Measurements from ENCODE around the gene TGM4. TPM values are rescaled to one million over a fixed set of nuclear protein-coding genes. Genes with fewer than 3 reads are reported as not detected.

Gene TGM4
- total and polyA plus RNA-seq, 9 of the 15 experiments (the other 6 are each of a cell fraction or from before 2014, with no cell fraction given) = not detected

DNA sequence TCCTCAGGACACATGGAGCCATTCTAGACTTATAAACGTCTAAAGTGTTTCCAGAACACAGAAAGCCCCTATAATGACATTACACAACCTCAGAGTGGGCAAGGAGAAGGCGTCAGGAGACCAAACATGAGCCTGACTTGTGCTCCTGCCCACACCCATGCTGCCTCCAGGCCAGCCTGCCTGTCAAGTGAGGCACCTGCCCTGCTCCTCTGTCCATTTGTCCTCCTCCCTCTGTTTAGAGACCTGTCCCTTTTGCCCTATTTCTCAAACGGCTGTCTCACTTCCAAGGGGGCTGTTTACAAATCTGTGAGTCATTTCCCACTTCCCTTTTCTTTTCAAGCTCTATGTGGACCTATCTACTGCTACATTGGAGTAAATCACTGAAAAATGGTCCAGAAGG is 80.6 kb downstream of the TGM4 start (continued):
- no peak for TF ChIP-seq ZNF609 (CRISPR knock-in tag; IDR thresholded peaks at IDR 0.05; ENCODE audit: borderline replicate concordance)
- TF ChIP-seq CTBP1 (IDR thresholded peaks at IDR 0.05; ENCODE audit: borderline replicate concordance) = 0 out of 2 replicates have a peak, but pooled peaks have one; percentile 13
- TF ChIP-seq YY1 (IDR thresholded peaks at IDR 0.05; ENCODE audit: borderline replicate concordance in 1 of 3, control insufficient read depth in 1 of 3, extremely low read depth in 1 of 3, insufficient read depth in 3 of 3, insufficient read length in 1 of 3, insufficient replicate concordance in 2 of 3, low read depth in 1 of 3, low read length in 2 of 3) = no peak
- TF ChIP-seq SMARCE1 (IDR thresholded peaks at IDR 0.05) = peak; percentile 83; the same call in 1 of the 2 replicates
- peak in 1 of 2 experiments; percentile 75; a peak in 1 of 4 replicates for TF ChIP-seq ETV6 (IDR thresholded peaks at IDR 0.05; ENCODE audit: borderline replicate concordance in 1 of 2, low read depth in 2 of 2, low read length in 1 of 2)
- TF ChIP-seq ETV6 (CRISPR knock-in tag; IDR thresholded peaks at IDR 0.05; ENCODE audit: borderline replicate concordance) = no peak
- TF ChIP-seq, protein P1, sequence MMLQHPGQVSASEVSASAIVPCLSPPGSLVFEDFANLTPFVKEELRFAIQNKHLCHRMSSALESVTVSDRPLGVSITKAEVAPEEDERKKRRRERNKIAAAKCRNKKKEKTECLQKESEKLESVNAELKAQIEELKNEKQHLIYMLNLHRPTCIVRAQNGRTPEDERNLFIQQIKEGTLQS (IDR thresholded peaks at IDR 0.05) = peak; percentile 38; the same call in 1 of the 2 replicates
- TF ChIP-seq, protein P1 (CRISPR knock-in tag; conservative IDR thresholded peaks at IDR 0.05) = no peak
- TF ChIP-seq LARP7 (IDR thresholded peaks at IDR 0.05) = no peak
- no peak for TF ChIP-seq HEY1 (CRISPR knock-in tag; IDR thresholded peaks at IDR 0.05; ENCODE audit: borderline replicate concordance)
- TF ChIP-seq ARID1B (IDR thresholded peaks at IDR 0.05) = peak; percentile 51
- TF ChIP-seq ZNF318 (IDR thresholded peaks at IDR 0.05; ENCODE audit: borderline replicate concordance in 1 of 2, low read depth in 1 of 2) = no peak
- TF ChIP-seq FOSL1 (tag; conservative IDR thresholded peaks at IDR 0.05) = peak; percentile 90
